DLD1 (cell line): ENCODE results near the gene TALDO1.
"Not testable (repeated sequence)": the region's sequence is repeated elsewhere in the genome, so short reads cannot be mapped to it uniquely, and the experiment has no call there.

Experiments used
- in situ Hi-C: cut with HindIII; loops from 2 replicates; pipeline ENCODE4 v1.10.0; 2017; ENCODE audit warnings: low sequenced_read_pairs

TALDO1 gene

DNA sequence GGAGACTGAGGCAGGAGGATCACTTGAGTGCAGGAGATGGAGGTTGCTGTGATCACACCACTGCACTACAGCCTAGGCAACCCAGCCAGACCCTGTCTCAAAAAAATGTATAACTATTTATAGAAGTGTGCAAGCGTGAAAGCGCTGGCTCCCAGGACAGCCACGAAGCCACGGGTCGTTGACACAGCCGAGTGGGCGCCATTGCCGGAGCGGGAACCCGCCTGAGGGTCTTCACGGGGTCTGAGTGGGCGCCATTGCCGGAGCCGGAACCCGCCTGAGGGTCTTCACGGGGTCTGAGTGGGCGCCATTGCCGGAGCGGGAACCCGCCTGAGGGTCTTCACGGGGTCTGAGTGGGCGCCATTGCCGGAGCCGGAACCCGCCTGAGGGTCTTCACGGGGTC lies 12.7 kb upstream of the TALDO1 start:
- in situ Hi-C loops, result not testable (repeated sequence)

DNA sequence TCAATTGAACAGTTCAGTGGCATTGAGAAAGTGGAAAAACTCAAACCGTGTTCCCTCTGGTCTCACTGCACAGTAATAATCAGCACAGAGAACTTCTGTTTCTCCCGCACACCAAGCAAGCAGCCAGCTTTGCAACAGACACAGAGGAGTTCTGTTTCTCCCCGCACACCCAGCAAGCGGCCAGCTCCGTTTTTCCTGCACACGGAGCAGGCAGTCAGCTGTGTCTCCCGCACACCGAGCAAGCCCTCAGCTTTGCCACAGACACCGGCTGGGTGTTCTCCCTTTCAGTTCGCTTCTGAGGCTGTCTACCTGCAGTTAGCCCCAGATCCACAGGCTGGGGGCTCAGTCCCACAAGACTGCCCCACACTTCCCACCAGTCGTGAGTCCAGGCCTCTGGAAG lies 9.9 kb upstream of the TALDO1 start:
- in situ Hi-C loops, result no loop called here

DNA sequence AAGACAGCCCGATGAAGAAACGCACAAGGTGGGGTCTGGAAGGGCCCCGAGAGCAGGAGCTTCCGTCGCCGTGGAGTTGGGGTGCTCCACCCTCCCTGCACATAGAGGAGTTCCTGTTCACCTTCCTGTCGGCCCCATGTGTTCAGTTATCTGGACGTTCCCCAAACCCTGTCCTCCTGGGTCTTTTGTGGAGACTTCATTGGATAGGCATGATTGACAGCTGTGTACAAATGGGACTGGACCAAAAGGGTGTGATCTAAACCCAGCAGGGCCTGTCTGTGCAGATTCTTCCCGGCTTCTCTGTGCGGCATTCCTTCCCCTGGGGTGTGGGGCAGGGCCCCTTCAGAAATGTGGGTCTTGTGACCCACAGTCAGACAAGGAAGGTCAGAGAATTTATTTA lies 9.4 kb upstream of the TALDO1 start:
- in situ Hi-C loops, result not testable (repeated sequence)

DNA sequence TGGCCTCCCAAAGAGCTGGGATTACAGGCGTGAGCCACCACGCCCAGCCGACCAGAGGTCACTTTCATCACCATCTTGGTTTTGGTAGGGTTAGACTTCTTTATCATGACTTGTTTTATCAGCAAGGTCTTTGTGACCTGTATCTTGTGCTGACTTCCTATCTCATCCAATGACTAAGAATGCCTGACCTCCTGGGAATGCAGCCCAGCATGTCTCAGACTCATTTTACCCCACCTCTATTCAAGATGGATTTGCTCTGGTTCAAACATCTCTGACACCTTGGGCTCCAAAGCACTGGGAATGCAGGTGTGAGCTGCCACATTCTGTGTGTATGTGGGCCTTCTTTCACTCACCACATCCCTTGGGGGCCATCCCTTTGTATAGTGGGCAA lies 5.1 kb upstream of the TALDO1 start:
- in situ Hi-C loops, result no loop called here

DNA sequence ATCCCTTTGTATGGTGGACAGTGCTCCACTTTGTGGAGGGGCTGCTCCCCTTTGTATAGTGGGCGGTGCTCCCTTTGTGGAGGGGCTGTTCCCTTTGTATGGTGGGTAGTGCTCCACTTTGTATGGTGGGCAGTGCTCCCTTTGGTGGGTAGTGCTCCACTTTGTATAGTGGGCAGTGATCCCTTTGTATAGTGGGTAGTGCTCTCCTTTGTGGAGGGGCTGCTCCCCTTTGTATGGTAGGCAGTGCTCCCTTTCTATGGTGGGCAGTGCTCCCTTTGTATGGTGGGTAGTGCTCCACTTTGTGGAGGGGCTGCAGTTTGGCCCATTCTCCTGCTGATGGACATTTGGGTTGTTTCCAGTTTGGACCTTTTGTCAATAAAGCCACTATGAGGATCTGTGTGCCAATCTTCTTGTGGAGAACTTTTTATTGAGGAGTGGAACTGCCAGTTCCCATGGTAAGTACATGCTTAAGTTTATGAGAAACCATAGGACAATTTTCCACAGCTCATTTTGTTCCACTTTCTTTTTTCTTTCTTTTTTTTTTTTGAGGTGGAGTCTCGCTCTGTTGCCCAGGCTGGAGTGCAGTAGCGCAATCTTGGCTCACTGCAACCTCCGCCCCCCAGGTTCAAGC lies 4.6 kb upstream of the TALDO1 start:
- in situ Hi-C loops, result no loop called here

DNA sequence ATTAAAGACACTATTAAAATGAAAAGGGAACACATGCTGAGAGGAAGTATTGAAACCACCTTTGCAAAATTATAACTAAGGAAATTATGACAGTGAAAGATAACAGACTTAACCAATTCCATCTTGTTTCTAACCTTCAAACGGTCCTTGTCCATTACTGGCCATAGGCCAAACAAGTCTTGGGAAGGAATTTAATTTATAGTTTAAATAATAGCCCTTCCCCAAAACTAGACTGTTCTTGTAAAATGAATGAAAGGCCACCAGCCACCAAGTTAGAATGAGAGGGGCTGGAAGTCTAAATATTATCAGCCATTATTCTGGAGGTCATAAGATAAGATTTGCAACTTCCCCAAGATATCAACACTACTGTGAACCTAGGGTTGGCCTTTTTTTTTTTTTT lies 1.8 kb upstream of the TALDO1 start:
- in situ Hi-C loops, result no loop called here

DNA sequence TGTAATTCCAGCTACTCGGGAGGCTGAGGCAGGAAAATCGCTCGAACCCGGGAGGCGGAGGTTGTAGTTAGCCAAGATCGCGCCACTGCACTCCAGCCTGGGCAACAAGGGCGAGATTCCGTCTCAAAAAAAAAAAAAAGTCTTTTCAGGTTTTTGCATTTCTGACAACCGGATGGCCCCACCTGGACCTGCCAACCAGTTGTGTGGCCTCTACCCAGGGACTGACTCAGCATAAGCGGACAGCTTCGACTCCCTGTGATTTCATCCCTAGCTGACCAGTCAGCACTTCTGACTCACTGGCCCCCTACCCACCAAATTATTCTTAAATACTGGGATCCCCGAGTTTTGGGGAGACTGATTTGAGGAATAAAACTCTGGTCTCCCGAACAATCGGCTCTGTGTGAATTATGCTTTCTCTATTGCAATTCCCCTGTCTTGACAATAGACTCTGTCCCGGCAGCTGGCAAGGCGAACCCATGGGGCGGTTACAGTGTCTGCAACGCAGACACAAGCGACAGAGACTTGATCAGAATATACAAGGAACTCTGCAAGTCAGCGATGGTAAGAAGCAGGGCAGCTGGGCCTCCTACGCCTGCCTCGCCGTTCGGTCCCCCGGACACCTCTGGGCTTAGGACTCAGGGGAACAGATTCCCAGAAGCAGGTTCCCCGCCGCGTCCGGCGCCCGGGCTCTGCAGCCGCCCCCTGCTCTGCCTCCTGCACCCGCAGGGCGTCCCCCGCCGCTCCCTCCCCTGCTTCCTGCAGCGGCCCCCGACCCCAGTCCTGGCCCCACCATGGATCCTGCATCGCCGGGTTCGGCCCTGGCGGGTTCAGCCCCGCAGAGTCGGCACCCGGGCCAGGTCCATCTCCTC lies 741 bp upstream of the TALDO1 start:
- in situ Hi-C loops, result no loop called here

DNA sequence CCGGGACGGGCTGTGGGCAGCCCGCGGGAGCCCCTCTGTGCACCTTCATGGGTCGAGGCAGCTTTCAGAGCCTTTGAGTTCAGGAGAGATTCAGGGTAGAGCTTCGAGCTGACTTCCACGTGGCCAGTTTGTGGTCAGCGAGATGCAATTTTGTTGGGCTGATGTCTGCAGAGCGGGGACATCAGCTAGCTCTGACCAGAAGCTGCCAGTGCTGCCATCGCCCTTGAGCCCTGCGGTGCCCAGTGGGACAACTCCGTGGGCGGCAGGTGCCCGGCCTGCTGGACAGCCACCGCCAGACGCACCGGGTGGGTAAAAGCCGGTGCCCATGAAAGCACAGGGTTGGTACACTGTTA lies 719 bp downstream of the TALDO1 start:
- in situ Hi-C loops, result no loop called here

DNA sequence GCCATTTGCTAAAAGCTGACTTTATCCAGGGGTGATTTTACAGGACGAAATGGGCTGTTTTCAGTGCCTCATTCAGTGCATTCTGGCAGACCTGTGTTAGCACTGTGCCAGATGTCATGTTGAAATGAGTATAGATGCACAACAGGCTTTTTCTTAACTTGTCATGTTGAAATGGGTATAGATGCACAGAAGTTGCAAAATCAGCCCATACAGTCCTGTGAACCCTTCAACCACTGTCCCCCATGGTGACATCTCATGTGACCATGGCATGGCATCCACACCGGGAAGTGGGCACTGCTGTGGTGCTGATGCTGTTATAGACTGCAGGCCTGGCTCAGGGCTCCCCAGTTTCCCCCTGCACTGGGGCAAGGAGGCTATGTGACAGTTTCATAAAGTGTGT lies 2.5 kb downstream of the TALDO1 start:
- in situ Hi-C loops, result loop anchor here (25.0 kb wide), 1 partner anchor 87 kb away; no protein-coding TSS in a partner anchor

DNA sequence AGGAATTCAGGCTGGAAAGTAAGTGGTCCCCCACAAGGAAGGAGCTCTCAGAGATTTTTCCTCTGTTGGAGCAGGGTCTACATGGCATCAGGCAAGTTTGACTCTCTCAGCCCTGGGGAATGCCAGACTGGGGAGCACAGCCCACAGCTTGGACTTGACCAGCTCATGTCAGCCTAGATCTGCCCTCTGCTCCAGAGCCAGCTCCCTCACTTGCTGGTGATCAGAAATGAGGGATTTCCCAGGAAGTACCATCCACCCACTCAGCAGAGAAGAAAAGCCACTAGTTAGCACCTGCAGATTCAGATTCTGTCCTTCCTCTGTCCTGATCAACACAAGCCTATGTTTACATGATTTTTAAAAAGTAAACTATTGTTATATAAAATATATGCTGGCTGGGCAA lies 13.0 kb downstream of the TALDO1 start:
- in situ Hi-C loops, result loop anchor here (25.0 kb wide), 1 partner anchor 98 kb away; no protein-coding TSS in a partner anchor

DNA sequence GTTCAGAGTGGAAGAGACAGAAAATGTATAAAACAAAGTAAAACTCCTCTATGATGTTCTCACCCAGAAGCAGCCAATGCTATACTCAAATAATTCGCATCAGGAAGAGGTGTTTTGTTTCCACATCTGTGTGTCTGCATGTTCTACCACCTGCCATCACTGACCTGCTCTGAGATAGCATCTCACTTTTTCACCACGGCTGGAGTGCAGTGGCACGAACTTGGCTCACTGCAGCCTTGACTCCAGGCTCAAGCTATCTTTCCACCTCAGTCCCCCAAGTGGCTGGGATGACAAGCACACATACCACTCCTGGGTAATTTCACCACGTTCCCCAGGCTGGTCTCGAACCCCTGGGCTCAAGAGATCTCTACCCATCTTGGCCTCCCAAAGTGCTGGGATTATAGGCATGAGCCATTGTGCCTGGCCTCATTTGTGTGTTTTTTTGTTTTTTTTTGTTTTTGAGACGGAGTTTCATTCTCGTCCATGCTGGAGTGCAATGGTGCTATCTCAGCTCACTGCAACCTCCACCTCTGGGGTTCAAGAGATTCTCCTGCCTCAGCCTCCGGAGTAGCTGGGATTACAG lies 14.4 kb downstream of the TALDO1 start:
- in situ Hi-C loops, result loop anchor here (25.0 kb wide), 1 partner anchor 99 kb away; no protein-coding TSS in a partner anchor

DNA sequence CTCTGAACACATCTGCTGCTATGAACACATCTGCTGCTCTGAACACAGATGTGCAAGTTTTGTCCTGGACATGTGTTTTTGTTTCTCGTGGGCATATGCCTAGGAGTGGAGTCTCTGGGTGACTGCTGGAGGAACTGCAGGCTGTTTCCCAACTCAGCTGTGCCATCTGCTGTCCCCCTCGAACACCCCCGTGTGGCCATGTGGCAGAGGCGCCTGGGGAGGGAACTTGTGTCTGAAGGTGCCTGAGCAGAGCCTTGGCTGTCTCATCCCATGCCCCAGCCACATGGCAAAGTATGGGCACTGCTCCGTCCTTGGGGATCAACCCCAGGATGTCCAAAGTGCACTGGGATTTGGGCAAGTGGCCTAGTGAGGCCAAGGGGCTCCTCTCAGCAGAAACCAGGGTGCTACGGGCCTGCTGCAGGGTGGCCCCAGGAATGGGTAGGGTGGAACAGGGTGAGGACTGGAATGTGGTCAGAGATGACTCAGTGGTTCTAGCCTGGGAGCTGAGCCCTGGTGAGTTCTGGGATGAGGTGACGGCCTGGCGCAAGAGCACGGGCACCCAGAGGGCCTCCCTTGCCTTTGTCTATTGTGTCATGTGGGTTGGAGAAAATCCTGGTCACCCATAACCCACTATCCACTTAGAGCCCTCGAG lies 15.3 kb downstream of the TALDO1 start:
- in situ Hi-C loops, result loop anchor here (25.0 kb wide), 1 partner anchor 100 kb away; no protein-coding TSS in a partner anchor

DNA sequence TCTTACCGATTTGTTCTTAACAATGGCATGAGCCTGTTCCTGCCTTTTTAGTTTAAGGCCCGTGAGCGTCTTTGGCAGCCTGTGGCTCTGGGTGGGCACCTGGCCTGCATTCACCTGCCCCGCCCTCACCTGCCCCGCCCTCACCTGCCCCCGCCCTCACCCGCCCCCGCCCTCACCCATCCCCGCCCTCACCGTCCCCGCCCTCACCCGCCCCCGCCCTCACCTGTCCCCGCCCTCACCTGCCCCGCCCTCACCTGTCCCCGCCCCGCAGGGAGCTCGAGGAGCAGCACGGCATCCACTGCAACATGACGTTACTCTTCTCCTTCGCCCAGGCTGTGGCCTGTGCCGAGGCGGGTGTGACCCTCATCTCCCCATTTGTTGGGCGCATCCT lies 15.8 kb downstream of the TALDO1 start:
- in situ Hi-C loops, result loop anchor here (25.0 kb wide), 1 partner anchor 101 kb away; no protein-coding TSS in a partner anchor

DNA sequence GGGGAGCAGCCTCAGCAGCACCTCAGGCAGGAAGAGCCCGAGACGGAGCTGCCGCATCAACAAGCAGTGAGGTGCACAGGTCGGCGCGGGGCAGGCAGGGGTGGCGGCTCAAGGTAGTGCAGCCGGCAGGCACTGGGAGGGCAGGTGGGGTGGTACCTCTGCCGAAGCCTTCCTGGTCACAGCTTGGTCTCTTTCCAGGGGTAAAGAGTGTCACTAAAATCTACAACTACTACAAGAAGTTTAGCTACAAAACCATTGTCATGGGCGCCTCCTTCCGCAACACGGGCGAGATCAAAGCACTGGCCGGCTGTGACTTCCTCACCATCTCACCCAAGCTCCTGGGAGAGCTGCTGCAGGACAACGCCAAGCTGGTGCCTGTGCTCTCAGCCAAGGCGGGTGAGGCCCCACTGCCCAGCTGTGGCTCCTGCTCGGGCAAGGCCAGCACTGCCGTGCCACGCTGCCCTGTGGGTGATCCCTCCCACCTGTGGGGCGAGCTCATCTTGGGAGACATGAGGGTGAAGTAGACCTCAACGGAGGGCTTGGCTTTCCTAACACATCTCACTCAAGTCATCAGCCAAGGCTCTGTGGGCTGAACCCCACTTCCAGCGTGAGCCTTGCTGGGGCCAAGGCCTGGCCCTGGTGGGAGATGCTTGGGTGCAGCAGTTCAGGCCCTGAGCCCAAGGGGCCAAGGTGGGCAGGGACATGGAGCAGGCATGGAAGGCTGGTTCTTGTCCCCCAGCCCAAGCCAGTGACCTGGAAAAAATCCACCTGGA lies 16.5 kb downstream of the TALDO1 start:
- in situ Hi-C loops, result loop anchor here (25.0 kb wide), 1 partner anchor 101 kb away; no protein-coding TSS in a partner anchor

DNA sequence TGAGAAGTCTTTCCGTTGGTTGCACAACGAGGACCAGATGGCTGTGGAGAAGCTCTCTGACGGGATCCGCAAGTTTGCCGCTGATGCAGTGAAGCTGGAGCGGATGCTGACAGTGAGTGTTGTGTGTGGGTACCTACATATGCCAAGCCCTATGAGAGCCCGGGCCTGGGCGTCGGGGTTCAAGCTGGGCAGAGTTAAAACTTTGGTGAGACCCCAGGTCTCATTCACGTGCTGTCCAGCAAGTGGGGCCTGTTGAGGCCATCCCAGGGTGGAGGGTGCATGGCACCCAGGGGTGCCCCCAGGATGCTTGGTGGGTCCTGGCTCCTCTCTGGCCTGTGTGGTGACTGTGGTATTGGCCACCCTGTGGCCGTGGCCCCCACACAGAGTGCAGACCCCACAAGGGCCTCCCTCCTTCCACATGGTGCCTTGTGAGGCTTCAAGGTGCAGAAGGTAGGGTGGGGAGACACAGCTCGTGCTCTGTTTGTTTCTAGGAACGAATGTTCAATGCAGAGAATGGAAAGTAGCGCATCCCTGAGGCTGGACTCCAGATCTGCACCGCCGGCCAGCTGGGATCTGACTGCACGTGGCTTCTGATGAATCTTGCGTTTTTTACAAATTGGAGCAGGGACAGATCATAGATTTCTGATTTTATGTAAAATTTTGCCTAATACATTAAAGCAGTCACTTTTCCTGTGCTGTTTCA lies 17.2 kb downstream of the TALDO1 start:
- in situ Hi-C loops, result loop anchor here (25.0 kb wide), 1 partner anchor 102 kb away; no protein-coding TSS in a partner anchor

DNA sequence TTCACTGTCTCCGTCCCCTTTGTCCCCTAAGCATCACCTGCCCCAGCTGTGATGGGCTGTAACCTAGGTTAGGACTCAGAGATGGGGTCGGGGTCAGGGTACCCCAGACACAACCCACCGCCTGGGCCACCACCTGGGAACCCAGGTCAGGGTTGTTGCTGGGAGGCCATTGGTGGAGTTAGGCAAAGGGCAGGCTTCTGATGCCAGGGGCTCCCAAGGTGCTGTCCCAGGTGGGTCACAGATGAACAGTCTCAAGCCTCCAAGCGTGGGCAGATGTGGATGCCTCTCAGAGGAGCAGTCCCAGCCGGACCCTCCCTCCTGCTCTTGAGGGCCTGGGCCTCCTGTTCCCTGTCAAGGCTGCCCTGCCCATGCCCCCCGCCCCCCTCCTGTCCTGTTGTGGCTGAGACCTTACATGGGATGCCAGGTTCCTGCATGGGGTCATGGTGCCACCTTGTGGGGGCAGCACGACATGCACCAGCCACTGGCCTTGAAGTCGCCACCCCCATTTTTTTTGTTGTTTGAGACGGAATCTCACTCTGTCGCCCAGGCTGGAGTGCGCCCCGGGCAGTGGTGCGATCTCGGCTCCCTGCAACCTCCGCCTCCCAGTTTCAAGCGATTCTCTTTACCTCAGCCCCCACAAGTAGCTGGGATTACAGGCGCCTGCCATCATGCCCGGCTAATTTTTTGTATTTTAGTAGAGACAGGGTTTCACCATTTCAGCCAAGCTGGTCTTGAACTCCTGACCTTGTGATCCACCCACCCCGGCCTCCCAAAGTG lies 17.9 kb downstream of the TALDO1 start:
- in situ Hi-C loops, result loop anchor here (25.0 kb wide), 1 partner anchor 103 kb away; no protein-coding TSS in a partner anchor

DNA sequence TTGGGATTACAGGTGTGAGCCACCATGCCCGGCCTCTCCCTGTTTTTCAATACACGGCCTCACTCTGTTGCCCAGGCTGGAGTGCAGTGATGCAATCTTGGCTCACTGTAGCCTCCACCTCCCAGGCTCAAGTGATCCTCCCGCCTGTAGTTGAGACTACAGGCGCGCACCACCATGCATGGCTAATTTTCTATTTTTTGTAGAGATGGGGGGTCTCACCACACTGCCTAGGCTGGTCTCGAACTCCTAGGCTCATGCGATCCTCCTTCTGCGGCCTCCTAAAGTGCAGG lies 18.5 kb downstream of the TALDO1 start:
- in situ Hi-C loops, result loop anchor here (25.0 kb wide), 1 partner anchor 103 kb away; no protein-coding TSS in a partner anchor

DNA sequence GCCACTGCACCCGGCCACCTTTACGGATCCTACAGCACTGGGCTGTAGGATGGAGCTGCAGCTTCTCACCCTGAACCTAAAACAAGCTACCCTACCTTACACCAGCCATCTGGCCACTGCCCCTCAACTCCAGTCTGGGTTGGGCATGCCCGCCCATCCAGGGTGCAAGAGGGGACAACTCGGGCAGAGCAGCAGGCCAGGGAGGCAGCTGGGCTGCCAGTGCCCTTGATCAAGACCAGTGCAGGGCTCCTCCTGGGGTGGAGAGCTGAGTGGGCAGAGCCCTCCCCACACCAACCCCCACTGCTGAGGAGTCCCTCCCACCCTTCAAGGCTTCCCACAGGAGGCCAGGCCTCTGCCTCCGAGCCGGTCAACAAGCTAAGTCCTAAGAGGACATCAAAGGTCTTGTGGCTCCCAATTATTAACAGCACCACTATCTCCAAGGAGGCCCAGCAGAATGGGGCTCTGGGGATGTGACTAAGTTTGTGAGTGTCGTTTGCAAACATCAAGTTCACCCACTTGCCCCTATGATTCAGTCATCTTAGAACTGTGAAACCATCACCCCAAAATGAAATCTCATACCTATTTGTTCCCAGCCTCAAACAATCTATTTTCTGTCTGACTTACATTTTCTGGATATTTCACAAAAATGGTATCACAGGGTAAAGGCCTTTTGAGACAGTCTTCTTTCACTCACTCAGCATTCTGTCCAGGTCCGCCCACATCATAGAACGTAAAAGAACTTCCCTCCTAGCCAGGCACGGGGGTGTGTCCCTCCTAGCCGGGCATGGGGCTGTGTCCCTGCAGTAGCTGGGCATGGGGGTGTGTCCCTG lies 19.1 kb downstream of the TALDO1 start:
- in situ Hi-C loops, result loop anchor here (25.0 kb wide), 1 partner anchor 104 kb away; no protein-coding TSS in a partner anchor
